SK-N-SH treated with all-trans-retinoic acid at 6 μM for 48 hours (cell line): Measurements from ENCODE around the gene ARAP2.

Experiments
- ATAC-seq: fragments of 200-7000 bp; cut with Tn5 transposase; 3 replicates; pipeline ENCODE4 v1.9.1; 2020; ENCODE audit warnings: mild to moderate bottlenecking, moderate library complexity
- ARNTL ChIP-seq: fragments of 450-650 bp; formaldehyde crosslinking; IDR thresholded peaks from 2 replicates; pipeline ENCODE4 v1.5.0; 2020; ENCODE audit warnings: low read depth, mild to moderate bottlenecking, moderate library complexity, borderline replicate concordance
- BACH2 ChIP-seq: fragments of 250-450 bp; sonication (Bioruptor Pico); IDR thresholded peaks from 2 replicates; pipeline ENCODE4 v1.9.0; 2021; ENCODE audit warnings: mild to moderate bottlenecking, borderline replicate concordance
- GLIS3 ChIP-seq: fragments of 250-450 bp; sonication (Bioruptor Pico); IDR thresholded peaks from 2 replicates; pipeline ENCODE4 v1.5.0; 2020; ENCODE audit warnings: mild to moderate bottlenecking, moderate library complexity
- ISL1 ChIP-seq: fragments of 250-450 bp; sonication (Bioruptor Pico); IDR thresholded peaks from 2 replicates; pipeline ENCODE4 v2.1.2; 2022; ENCODE audit warnings: mild to moderate bottlenecking, moderate library complexity
- OSR1 ChIP-seq: fragments of 250-450 bp; sonication (Bioruptor Pico); IDR thresholded peaks from 2 replicates; pipeline ENCODE4 v1.8.0; 2022; ENCODE audit warnings: moderate library complexity, mild to moderate bottlenecking, inconsistent platforms
- POU6F1 ChIP-seq: fragments of 250-450 bp; sonication (Bioruptor Pico); IDR thresholded peaks from 2 replicates; pipeline ENCODE4 v1.8.0; 2021; ENCODE audit warnings: low read depth, mild to moderate bottlenecking, moderate library complexity, borderline replicate concordance
- RARB ChIP-seq: fragments of 250-450 bp; sonication (Bioruptor Pico); IDR thresholded peaks from 2 replicates; pipeline ENCODE4 v1.8.0; 2021; ENCODE audit warnings: mild to moderate bottlenecking, moderate library complexity
- SNAI2 ChIP-seq: fragments of 250-450 bp; sonication (Bioruptor Pico); IDR thresholded peaks from 2 replicates; pipeline ENCODE4 v1.5.0; 2020; ENCODE audit warnings: mild to moderate bottlenecking, moderate library complexity
- TCF4 ChIP-seq: fragments of 250-450 bp; sonication (Bioruptor Pico); IDR thresholded peaks from 2 replicates; pipeline ENCODE4 v1.8.0; 2021; ENCODE audit warnings: mild to moderate bottlenecking, moderate library complexity, borderline replicate concordance
- TOX ChIP-seq: fragments of 250-450 bp; sonication (Bioruptor Pico); IDR thresholded peaks from 2 replicates; pipeline ENCODE4 v1.8.0; 2021; ENCODE audit warnings: mild to moderate bottlenecking, moderate library complexity, borderline replicate concordance
- TSHZ2 ChIP-seq: fragments of 250-450 bp; sonication (Bioruptor Pico); IDR thresholded peaks from 2 replicates; pipeline ENCODE4 v1.5.0; 2020; ENCODE audit warnings: mild to moderate bottlenecking, moderate library complexity
- ZC3H10 ChIP-seq: fragments of 250-450 bp; sonication (Bioruptor Pico); IDR thresholded peaks from 2 replicates; pipeline ENCODE4 v1.5.1; 2021; ENCODE audit warnings: mild to moderate bottlenecking, moderate library complexity
- ZFP3 ChIP-seq: fragments of 250-450 bp; sonication (Bioruptor Pico); IDR thresholded peaks from 2 replicates; pipeline ENCODE4 v1.5.0; 2020; ENCODE audit warnings: mild to moderate bottlenecking, moderate library complexity
- ZNF70 ChIP-seq: fragments of 450-650 bp; formaldehyde crosslinking; IDR thresholded peaks from 2 replicates; pipeline ENCODE4 v1.5.0; 2020; ENCODE audit warnings: mild to moderate bottlenecking, moderate library complexity
- ZNF8 ChIP-seq: fragments of 450-650 bp; formaldehyde crosslinking; IDR thresholded peaks from 2 replicates; pipeline ENCODE4 v1.5.0; 2020; ENCODE audit warnings: mild to moderate bottlenecking, moderate library complexity
- TF ChIP-seq, protein P1 (sequence below): fragments of 250-450 bp; sonication (Bioruptor Pico); IDR thresholded peaks from 2 replicates; pipeline ENCODE4 v1.5.1; 2021; ENCODE audit warnings: mild to moderate bottlenecking, moderate library complexity

ARAP2 gene

GRCh38 chr4:36244257-36245082 lies at the start of gene ARAP2:
Gene ARAP2 (minus strand): TSS chr4:36244514. CDS start chr4:36229486, 15,028 bp downstream.
- peak; percentile 38 for ATAC-seq
- TF ChIP-seq ZNF8 (no peak), RARB (CRISPR knock-in tag) (no peak), ARNTL (CRISPR knock-in tag) (no peak), ZC3H10 (CRISPR knock-in tag) (no peak), ZNF70 (CRISPR knock-in tag) (no peak), SNAI2 (CRISPR knock-in tag) (no peak), POU6F1 (CRISPR knock-in tag) (no peak)
- TF ChIP-seq, protein P1, sequence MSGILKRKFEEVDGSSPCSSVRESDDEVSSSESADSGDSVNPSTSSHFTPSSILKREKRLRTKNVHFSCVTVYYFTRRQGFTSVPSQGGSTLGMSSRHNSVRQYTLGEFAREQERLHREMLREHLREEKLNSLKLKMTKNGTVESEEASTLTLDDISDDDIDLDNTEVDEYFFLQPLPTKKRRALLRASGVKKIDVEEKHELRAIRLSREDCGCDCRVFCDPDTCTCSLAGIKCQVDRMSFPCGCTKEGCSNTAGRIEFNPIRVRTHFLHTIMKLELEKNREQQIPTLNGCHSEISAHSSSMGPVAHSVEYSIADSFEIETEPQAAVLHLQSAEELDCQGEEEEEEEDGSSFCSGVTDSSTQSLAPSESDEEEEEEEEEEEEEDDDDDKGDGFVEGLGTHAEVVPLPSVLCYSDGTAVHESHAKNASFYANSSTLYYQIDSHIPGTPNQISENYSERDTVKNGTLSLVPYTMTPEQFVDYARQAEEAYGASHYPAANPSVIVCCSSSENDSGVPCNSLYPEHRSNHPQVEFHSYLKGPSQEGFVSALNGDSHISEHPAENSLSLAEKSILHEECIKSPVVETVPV (CRISPR knock-in tag) = no peak

DNA sequence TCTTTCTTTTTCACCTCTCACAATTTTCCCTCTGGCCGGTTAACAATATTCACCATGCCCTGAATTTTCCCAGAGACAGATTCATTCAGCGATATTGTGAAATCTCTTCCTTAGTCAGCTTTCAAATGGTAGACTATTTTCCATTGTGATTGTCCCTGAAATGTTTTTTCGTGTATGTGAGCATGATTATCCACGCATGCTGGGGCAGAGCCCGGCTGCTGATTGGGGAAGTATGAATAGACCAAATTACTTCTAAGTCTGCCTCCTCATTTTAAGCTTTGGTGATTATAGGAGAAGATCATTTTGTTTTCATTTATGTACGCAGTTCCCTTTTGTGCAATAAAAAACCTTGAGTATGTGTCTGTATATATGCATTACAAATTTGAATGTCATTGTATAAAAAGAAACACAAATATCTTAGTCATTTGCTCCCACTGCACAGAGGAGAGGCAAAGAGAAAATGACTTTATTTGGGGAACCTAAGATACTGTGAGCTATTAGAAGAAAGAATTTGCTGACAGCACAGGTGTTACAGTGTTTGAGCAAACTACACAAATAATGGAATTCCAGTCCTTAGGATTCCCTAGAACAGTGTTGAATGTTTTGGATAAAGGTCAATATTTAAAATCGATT lies 48.4 kb upstream of the ARAP2 start:
- no peak for TF ChIP-seq OSR1 (CRISPR knock-in tag)
- no peak for TF ChIP-seq TSHZ2 (CRISPR knock-in tag)
- no peak for TF ChIP-seq ISL1
- no peak for TF ChIP-seq RARB (CRISPR knock-in tag)
- no peak for TF ChIP-seq SNAI2 (CRISPR knock-in tag)
- no peak for TF ChIP-seq TOX (CRISPR knock-in tag)
- TF ChIP-seq TCF4 (CRISPR knock-in tag) = no peak
- no peak for TF ChIP-seq ZC3H10 (CRISPR knock-in tag)
- TF ChIP-seq ZNF70 (CRISPR knock-in tag) = no peak
- no peak for TF ChIP-seq ZNF8
- TF ChIP-seq BACH2 = no peak
- TF ChIP-seq GLIS3 (CRISPR knock-in tag) = no peak
- no peak for ATAC-seq

GRCh38 chr4:36290641-36291040 lies 46.3 kb upstream of the ARAP2 start:
- no peak for ATAC-seq
- TF ChIP-seq ZC3H10 (CRISPR knock-in tag) (no peak), TOX (CRISPR knock-in tag) (no peak), ARNTL (CRISPR knock-in tag) (no peak), GLIS3 (CRISPR knock-in tag) (no peak)

- no peak for TF ChIP-seq GLIS3 (CRISPR knock-in tag)
- no peak for TF ChIP-seq ZFP3 (CRISPR knock-in tag)
- no peak for TF ChIP-seq TSHZ2 (CRISPR knock-in tag)
- ATAC-seq = no peak
Measured at GRCh38 chr4:36288731-36289426, 44.6 kb upstream of the ARAP2 start.
